ENCODE data around the gene FBXW5.

Gene FBXW5

GRCh38 chr9:136927343-136928271 is 16.9 kb downstream of the FBXW5 start:
- no peak for DNase-seq

DNA sequence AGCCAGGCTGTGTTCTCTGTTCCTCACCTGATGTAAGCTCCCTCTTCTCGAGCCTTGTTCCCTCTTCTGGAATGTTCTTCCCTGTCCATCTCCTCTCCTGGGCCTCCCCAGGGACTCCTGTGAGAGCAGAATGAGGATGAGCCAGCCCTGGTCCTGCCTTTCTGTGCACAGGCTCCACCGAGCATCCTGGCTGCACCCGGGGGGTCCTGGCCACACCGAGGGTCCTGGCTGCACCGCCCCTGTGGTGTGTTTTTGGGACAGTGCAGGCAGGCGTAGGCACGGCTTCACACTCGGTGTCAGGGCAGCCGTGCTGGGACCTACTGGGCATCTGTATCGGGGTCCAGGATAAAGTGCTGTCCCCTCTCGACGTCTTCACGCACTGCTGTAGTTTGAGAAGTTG is 17.8 kb downstream of the FBXW5 start:
- DNase-seq: no peak

DNA sequence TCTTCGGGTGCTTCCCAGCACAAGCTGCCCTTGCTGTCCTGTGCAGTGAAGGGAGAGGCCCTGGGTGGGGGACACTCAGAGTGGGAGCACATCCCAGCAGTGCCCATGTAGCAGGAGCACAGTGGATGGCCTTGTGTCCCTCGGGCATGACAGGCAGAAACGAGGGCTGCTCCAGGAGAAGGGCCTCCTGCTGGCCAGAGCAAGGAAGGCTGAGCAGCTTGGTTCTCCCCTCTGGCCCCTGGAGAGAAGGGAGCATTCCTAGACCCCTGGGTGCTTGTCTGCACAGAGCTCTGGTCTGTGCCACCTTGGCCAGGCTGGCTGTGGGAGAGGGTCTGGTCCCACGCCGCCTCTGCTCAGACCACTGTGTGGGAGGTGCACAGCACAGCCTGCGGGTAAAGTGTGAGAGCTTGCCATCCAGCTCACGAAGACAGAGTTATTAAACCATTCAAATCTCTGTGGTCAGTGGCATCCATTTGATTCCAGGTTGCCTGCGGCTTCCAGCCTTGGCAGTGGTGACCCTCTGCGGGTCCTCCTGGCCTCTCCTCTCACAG is 18.3 kb downstream of the FBXW5 start:
- DNase-seq: no peak

GRCh38 chr9:136925414-136926153 is 19.0 kb downstream of the FBXW5 start:
- DNase-seq: no peak

DNA sequence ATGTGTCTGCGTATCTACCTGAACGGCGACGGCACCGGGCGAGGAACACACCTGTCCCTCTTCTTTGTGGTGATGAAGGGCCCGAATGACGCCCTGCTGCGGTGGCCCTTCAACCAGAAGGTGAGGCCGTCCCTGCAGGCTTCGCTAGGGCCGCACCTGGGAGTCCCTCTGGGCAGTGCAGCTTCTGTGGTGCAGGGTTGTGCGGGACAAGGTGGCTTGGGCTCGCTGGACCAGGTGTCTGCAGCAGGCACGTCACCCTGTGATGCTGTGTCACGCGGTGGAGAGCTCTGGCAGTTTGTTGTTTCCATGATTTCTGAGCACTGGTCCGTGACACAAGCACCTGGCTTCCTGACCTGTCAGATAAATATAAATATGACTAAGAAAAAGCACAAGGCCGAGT is 20.7 kb downstream of the FBXW5 start:
- DNase-seq: no peak

GRCh38 chr9:136922540-136922939 is 22.0 kb downstream of the FBXW5 start:
- DNase-seq: no peak

- DNase-seq: no peak
Observed at GRCh38 chr9:136921718-136922117, 22.8 kb downstream of the FBXW5 start.

DNA sequence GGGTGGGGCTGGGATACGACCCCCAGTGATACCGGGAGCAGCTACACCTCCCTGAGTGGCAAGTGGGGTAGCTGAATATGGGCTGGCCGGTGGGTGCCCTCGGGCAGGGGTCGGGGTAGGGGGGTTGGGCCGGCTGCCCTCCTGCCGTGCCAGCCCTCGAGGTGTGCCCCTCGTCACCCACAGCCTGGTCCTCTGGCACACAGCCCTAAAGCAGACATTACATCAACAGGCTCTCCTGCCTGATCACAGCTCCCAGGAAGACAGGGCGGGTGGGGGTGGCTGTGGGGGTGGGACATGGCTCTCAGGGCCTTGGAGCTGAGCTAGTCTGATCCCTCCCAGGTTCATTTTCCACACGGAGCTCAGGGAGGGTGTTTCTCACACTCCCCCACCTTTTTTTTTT is 23.2 kb downstream of the FBXW5 start:
- no peak for DNase-seq

GRCh38 chr9:136920734-136921231 is 23.8 kb downstream of the FBXW5 start:
- no peak for DNase-seq

- no peak for DNase-seq
Observed at GRCh38 chr9:136920069-136920468, 24.5 kb downstream of the FBXW5 start.

GRCh38 chr9:136917902-136918301 is 26.6 kb downstream of the FBXW5 start:
- no peak for DNase-seq

- DNase-seq: no peak
Observed at GRCh38 chr9:136916330-136917184, 28.0 kb downstream of the FBXW5 start.

DNA sequence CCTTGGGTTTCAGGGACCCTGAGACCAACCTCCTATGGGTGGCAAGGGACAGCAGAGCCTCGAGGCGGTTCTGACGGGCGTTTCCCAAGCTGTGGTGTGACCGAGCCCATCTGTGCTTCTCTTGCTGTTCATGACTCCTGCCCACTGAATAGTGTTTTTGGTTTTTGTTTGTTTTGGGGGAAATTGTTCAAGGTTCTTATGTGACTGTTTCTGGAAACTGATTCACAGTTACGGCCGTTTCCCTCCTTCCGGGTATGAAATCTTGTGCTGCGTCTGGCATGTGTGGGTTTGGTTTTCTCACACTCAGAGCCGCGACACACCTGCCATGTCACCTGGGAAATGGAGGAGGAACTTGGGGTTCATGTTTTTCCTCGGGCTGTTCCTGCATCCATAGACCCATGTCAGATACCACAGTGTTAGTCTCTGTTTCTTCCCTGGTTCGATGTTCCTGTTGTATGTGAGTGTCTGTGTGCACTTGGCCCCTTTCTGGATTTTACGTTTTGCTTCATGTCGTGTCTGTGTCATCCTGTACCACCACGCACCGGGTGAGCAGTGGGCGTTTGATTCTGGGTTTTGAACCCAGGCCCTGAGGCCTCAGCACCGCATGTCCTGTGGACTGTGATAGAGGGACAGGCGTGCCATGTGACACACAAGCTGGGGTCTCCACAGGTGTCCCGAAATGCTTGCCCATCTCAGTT is 28.8 kb downstream of the FBXW5 start:
- DNase-seq: no peak

DNA sequence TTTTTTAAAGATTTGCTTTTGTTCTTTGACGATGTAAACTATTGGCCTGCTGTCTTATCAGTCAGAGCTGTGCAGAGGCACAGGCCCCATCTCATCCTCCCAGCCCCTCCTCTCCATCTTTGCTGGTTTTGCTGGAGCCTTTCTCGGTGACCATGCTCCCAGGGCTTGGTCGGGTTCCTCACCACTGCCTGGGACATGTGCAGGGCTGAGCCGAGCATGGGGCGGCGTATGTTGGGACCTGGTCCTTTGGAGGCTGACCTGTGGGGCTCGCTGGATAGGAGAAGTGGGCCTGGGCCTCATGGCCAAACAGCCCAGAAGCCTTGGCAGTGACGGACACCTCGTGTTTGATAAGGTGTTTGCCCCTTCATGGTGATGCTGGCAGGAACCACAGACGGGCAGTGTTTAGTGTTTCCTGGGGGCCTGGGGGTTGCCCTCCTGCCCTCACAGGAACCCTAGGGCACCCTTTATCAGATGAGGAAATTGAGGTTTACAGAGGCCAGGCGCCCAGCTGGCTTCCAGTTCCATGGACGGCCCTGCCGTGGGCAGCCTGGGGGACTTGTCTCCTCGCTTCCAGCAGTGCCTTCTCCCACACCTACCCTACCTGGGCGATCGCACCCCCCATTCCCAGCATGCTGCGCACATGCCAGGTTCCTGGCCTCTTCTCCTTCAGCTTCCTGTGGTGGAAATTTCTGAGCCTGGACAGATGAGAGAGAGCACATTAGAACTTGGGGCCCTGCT is 30.7 kb downstream of the FBXW5 start:
- no peak for DNase-seq

DNA sequence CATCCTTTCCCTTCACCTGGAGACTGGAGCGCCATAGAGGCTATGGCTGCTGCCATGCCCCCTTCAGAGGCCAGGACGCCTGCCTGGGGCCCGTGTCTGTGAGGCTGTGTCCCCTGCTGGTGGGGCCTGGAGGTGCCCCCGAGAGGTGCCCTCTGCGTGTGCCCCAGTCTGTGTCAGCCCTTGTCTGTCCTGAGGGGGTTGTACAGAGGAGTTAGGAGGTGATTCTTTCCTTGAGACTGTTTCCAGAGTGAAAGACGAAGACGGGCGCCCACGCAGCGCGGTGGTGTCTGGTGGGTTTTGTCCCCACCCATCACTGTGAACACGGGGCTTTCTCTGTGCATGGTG is 33.7 kb downstream of the FBXW5 start:
- no peak for DNase-seq

- no peak for DNase-seq
Observed at GRCh38 chr9:136910197-136910900, 34.2 kb downstream of the FBXW5 start.

GRCh38 chr9:136907011-136907914 is 37.3 kb downstream of the FBXW5 start:
- DNase-seq: no peak

GRCh38 chr9:136906266-136906665 is 38.3 kb downstream of the FBXW5 start:
- DNase-seq: no peak

DNA sequence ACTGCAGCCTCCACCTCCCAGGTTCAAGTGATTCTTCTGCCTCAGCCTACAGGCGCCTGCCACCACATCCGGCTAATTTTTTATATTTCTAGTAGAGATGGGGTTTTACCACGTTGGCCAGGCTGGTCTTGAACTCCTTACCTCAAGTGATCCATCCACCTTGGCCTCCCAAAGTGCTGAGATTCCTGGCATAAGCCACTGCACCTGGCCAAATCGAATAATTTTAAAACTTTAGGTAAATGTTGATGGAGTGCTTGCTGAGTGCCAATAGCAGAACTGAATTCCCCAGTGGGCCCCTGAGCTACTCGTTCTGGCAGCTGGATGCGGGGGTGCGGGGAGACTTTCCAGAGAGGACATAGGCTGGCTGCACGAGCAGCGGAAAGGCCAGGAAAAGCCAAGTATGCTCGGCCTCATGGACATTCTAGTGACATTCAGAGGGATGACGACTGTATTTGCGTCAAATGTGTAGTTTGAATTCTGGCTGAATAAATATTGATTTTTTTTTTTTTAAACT is 41.4 kb downstream of the FBXW5 start:
- DNase-seq: no peak
